ENCODE measurements around the gene MYCL.

MYCL gene

GRCh38 chr1:39899611-39900538 is 1.8 kb downstream of the MYCL start:
- Mint-ChIP-seq H3K9me3 (no peaks in the 10 kb centered on the region), H3K27me3 (peaks cover 90% of the 10 kb centered on the region), H3K27ac (no peak overlapping the region), H3K4me1 (peaks cover 12% of the 10 kb centered on the region), H3K4me3 (peak overlapping the region; percentile 4 to 25)
- DNase-seq (no peak), ATAC-seq (no peak)

GRCh38 chr1:39898648-39899603 is 2.8 kb downstream of the MYCL start:
- DNase-seq (no peak), ATAC-seq (no peak)
- Mint-ChIP-seq H3K4me1 (peaks cover 12% of the 10 kb centered on the region), H3K4me3 (no peak overlapping the region), H3K27ac (no peak overlapping the region), H3K27me3 (peaks cover 90% of the 10 kb centered on the region), H3K9me3 (no peaks in the 10 kb centered on the region)

GRCh38 chr1:39898191-39898590 is 3.5 kb downstream of the MYCL start:
- Mint-ChIP-seq H3K27ac (no peak overlapping the region), H3K4me1 (peaks cover 12% of the 10 kb centered on the region), H3K27me3 (peaks cover 90% of the 10 kb centered on the region), H3K9me3 (no peaks in the 10 kb centered on the region), H3K4me3 (no peak overlapping the region)
- DNase-seq (no peak), ATAC-seq (no peak)

DNA sequence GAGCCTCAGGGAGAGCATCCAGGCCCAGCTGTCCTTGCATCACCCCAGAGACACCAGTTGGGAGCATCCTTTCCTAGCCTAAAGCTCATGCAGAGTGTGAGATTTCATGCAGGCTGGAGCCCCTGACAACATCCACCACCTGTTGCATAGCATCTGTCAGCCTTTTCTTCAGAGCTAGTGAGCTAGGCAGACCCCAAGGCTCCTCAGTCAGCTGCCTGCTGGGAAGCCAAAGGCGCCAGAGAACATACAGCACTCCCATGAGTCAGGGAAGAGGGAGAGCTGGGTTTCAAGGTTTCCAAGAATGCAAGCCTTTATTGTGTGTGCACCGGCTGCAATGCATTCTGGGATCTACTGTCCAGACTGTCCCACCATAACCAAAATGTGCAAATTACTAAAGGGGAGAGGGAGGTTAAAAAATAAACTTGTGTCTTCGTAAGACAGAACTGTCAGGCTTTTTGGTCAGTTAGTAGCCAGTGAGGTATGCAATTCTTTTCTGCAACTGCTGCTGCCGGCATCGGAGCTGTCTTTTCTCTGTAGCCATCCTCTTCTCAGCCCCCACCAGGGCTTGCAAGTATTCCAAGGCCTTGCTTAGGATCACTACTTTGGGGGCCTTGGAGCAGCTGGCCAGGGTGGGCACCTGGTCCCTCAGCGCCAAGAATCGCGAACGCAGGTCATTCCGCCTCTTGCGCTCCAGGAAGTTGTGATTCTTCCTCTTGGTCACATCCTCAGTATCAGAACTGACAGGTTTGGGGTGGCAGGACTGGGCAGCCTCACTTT is 4.6 kb downstream of the MYCL start:
- no peak overlapping the region for H3K4me3 Mint-ChIP-seq
- H3K9me3 Mint-ChIP-seq, result no peaks in the 10 kb centered on the region
- peaks cover under 1% of the 10 kb centered on the region for H3K4me1 Mint-ChIP-seq
- ATAC-seq (no peak), DNase-seq (no peak)
- no peak overlapping the region for H3K27ac Mint-ChIP-seq
- H3K27me3 Mint-ChIP-seq, result peaks cover 90% of the 10 kb centered on the region

- DNase-seq, result no peak
- peaks cover 95% of the 10 kb centered on the region for H3K27me3 Mint-ChIP-seq
- H3K4me1 Mint-ChIP-seq, result no peaks in the 10 kb centered on the region
These were observed 5.8 kb downstream of the MYCL start for GRCh38 chr1:39895731-39896480.

DNA sequence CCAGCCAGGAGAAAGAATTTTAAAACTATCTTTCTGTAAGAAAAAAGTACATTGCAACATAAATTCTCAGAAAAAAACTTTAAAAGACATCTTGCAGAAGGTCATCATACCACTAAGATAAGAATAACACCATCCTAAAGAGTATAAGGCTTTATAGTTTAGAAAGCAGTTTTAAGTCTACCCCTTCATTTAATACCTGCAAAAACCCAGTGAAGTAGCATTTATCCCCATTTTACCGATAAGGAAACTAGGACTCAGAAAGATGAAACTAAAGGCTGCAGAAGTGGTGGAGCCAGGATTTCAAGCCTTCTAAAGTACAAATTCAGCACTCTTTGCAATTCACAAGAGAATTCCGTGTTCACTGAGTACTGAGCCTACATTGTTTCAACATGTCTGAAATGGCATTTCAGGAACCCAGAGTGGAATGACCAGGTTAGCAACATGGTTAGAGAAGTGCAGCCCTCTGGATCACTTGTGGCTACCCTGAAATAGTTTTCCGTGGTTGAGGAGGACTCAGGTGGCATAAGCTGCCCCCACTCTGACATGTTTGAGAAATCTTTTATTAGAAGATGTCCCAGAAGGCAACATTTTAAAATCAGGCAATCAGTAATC is 6.7 kb downstream of the MYCL start:
- ATAC-seq (no peak), DNase-seq (no peak)
- Mint-ChIP-seq H3K9me3 (no peaks in the 10 kb centered on the region), H3K27me3 (peaks cover 94% of the 10 kb centered on the region), H3K4me3 (no peak overlapping the region), H3K27ac (no peak overlapping the region), H3K4me1 (no peaks in the 10 kb centered on the region)

More at GRCh38 chr1:39895731-39896480, 5.8 kb downstream of the MYCL start:
- Mint-ChIP-seq H3K27ac (no peak overlapping the region), H3K4me3 (no peak overlapping the region), H3K9me3 (no peaks in the 10 kb centered on the region)
- ATAC-seq, result no peak

DNA sequence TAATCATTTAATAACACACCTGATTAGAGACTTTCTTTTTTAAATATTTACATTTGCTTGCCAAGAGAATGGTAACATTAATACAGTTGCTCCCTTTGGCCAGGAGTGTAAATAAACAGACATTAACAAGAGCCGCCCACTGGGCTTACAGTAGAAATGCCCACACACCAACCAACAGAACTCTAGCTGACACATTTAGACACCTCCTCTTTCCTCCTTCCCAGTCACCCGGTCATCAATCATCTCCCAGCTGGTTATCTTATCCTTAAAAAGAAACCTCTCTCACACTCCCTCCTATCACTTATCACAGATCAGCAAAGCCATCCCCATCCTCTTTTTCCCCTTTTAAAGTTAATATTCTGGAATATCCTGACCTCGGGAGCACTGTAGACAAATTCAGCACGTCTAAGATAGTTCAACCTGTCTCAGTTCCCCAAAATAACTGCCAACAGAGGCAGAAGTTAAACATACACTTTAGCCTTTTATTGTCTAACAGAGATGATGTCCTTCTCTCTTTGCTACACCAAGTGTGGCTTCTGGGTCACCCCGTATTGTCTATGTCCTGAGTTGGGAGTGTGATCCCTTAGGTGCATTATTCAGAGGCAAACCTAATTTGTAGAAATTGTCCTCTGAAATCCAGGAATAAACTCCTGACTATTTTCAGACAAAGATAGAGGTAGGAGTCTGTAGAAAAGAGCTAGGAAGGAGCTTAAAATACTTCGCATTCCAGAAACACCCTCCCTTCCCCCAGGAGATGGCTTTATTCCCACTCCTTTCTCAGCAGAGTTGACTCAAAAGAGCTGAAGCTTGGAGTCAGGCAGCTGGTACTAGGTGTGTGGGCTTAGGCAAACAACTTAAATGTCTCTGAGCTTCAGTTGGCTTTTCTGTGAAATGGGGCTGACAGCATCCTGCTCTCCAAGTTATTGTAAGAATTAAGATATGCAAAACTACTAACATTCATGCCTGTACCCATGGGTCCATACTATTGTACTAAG is 8.8 kb downstream of the MYCL start:
- no peak for ATAC-seq
- no peaks in the 10 kb centered on the region for H3K9me3 Mint-ChIP-seq
- peaks cover 74% of the 10 kb centered on the region for H3K27me3 Mint-ChIP-seq

DNA sequence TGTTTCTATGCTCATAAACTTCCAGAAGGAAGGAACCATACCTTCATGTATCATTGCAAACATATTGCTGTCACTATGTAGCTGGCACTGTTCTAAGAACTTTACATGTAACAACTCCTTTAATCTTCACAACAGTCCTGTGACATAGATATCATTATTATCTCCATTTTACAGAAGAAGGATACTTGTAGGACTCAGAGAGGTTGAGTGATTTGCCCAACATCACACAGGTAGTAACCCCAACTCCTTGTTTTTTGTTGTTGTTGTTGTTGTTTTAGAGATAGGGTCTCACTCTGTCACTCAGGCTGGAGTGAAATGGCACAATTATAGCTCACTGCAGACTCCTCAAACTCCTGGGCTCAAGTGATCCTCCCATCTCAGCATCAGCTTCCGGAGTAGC is 10.8 kb downstream of the MYCL start:
- no peak for DNase-seq
- no peak for ATAC-seq
- Mint-ChIP-seq H3K4me1 (no peaks in the 10 kb centered on the region), H3K9me3 (no peaks in the 10 kb centered on the region), H3K27me3 (peaks cover 55% of the 10 kb centered on the region), H3K27ac (no peak overlapping the region), H3K4me3 (no peak overlapping the region)

More for the DNA sequence above, 8.8 kb downstream of the MYCL start:
- H3K4me1 Mint-ChIP-seq, result no peaks in the 10 kb centered on the region
- no peak overlapping the region for H3K27ac Mint-ChIP-seq
- DNase-seq, result no peak
- no peak overlapping the region for H3K4me3 Mint-ChIP-seq

- DNase-seq (no peak), ATAC-seq (no peak)
- Mint-ChIP-seq H3K4me3 (no peak overlapping the region), H3K27ac (no peak overlapping the region), H3K9me3 (no peaks in the 10 kb centered on the region), H3K27me3 (peaks cover 49% of the 10 kb centered on the region), H3K4me1 (no peaks in the 10 kb centered on the region)
These were observed 11.4 kb downstream of the MYCL start for GRCh38 chr1:39890273-39890672.

DNA sequence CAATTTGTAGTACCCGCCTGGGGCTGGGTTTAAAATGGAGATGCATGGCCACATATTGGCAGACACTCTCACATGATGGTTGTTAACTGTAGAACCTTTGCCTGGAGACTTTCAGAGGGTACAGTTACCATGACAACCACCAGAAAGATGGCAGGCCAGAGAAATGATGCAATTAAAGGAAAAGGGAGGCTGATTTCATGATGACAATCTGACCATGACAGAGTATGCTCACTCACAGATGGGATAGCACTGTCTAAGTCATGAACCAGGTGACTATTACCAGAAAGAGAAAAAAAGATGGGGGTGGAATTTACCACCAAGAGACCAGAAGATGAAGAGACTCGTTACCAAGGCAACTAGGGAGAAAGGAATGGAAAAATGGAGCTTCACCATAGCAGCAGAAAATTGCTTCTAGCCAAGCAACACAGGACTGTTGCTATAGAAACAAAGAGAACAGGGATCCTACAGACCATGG is 14.9 kb downstream of the MYCL start:
- ATAC-seq (peak; percentile 79), DNase-seq (peak; percentile 12 to 51)
- Mint-ChIP-seq H3K4me1 (peaks cover 19% of the 10 kb centered on the region), H3K27me3 (peaks cover 14% of the 10 kb centered on the region), H3K27ac (no peak overlapping the region), H3K4me3 (no peak overlapping the region), H3K9me3 (no peaks in the 10 kb centered on the region)

- no peaks in the 10 kb centered on the region for H3K9me3 Mint-ChIP-seq
- no peak for DNase-seq
- H3K27ac Mint-ChIP-seq, result peak overlapping the region; percentile 84 to 91
- H3K4me3 Mint-ChIP-seq, result no peak overlapping the region
- ATAC-seq, result no peak
- H3K4me1 Mint-ChIP-seq, result peaks cover 28% of the 10 kb centered on the region
- H3K27me3 Mint-ChIP-seq, result peaks cover 6% of the 10 kb centered on the region
These were observed 16.2 kb downstream of the MYCL start for GRCh38 chr1:39885516-39885915.

- ATAC-seq (no peak), DNase-seq (no peak)
- H3K4me1 Mint-ChIP-seq, result peaks cover 59% of the 10 kb centered on the region
- peak overlapping the region; percentile 58 to 63 for H3K27ac Mint-ChIP-seq
- peak overlapping the region; percentile 95 for H3K4me3 Mint-ChIP-seq
- no peaks in the 10 kb centered on the region for H3K27me3 Mint-ChIP-seq
- H3K9me3 Mint-ChIP-seq, result no peaks in the 10 kb centered on the region
These were observed 19.6 kb downstream of the MYCL start for GRCh38 chr1:39882152-39882551.
